GM18499 (cell line): ENCODE results near the gene AUTS2.

Experiments
- ATAC-seq: cut with Tn5 transposase; IDR thresholded peaks from one replicate; pipeline ENCODE4 v1.9.1; 2021; ENCODE audit warnings: moderate number of reproducible peaks; ENCODE audit not compliant: insufficient read depth, unreplicated experiment

AUTS2 gene

GRCh38 chr7:70693686-70694433 is 1095.6 kb downstream of the AUTS2 start:
- ATAC-seq, result peak; percentile 53

- ATAC-seq, result peak; percentile 21
Measured at GRCh38 chr7:70694434-70694970, 1096.2 kb downstream of the AUTS2 start.

- ATAC-seq, result no peak
Measured at GRCh38 chr7:70694971-70695794, 1096.9 kb downstream of the AUTS2 start.

- ATAC-seq, result no peak
Measured at GRCh38 chr7:70695795-70696083, 1097.5 kb downstream of the AUTS2 start.

- ATAC-seq, result no peak
Measured at GRCh38 chr7:70696201-70696754, 1098.0 kb downstream of the AUTS2 start.

- no peak for ATAC-seq
Measured at GRCh38 chr7:70698219-70698832, 1100.1 kb downstream of the AUTS2 start.

- ATAC-seq, result no peak
Measured at GRCh38 chr7:70699271-70699670, 1101.0 kb downstream of the AUTS2 start.

GRCh38 chr7:70700055-70700940 is 1102.0 kb downstream of the AUTS2 start:
- no peak for ATAC-seq

GRCh38 chr7:70700941-70701425 is 1102.7 kb downstream of the AUTS2 start:
- ATAC-seq, result no peak

- ATAC-seq, result no peak
Measured at GRCh38 chr7:70701477-70701876, 1103.2 kb downstream of the AUTS2 start.

- ATAC-seq, result no peak
Measured at GRCh38 chr7:70701991-70702390, 1103.7 kb downstream of the AUTS2 start.

GRCh38 chr7:70703785-70704184 is 1105.5 kb downstream of the AUTS2 start:
- no peak for ATAC-seq

GRCh38 chr7:70704831-70705346 is 1106.6 kb downstream of the AUTS2 start:
- ATAC-seq, result no peak

GRCh38 chr7:70706204-70706603 is 1107.9 kb downstream of the AUTS2 start:
- no peak for ATAC-seq

- no peak for ATAC-seq
Measured at GRCh38 chr7:70706698-70707097, 1108.4 kb downstream of the AUTS2 start.

- no peak for ATAC-seq
Measured at GRCh38 chr7:70707823-70708243, 1109.6 kb downstream of the AUTS2 start.

GRCh38 chr7:70710011-70710480 is 1111.8 kb downstream of the AUTS2 start:
- no peak for ATAC-seq

- ATAC-seq, result no peak
Measured at GRCh38 chr7:70710651-70711050, 1112.4 kb downstream of the AUTS2 start.

- ATAC-seq, result no peak
Measured at GRCh38 chr7:70711452-70711851, 1113.2 kb downstream of the AUTS2 start.
